HG03575 (cell line): ENCODE measurements around the gene TLE4.

Experiments used
- ATAC-seq: cut with Tn5 transposase; IDR thresholded peaks from one replicate; pipeline ENCODE4 v1.9.1; 2021; ENCODE audit not compliant: unreplicated experiment, insufficient number of reproducible peaks, low FRiP score; ENCODE audit errors: extremely low read depth

Gene TLE4

DNA sequence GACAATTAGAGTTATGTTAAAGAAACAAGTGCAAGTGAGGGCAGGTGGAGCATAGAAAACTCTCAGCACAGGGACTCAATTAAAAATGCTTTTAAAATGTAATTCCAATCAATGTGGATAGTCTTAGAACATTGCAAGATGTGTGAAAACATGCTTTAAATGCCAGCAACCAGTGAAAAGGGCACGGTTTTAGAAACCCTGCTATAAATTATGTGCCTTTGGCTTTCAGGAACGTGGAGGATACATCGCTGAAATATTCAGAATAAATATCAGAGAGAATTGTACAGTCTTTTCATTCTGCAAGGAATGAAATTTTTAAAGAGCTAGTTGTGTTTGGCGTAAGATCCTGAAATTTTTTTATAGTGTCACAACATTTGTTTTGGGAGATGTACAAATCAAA is 101.1 kb downstream of the TLE4 start:
- no peak for ATAC-seq

DNA sequence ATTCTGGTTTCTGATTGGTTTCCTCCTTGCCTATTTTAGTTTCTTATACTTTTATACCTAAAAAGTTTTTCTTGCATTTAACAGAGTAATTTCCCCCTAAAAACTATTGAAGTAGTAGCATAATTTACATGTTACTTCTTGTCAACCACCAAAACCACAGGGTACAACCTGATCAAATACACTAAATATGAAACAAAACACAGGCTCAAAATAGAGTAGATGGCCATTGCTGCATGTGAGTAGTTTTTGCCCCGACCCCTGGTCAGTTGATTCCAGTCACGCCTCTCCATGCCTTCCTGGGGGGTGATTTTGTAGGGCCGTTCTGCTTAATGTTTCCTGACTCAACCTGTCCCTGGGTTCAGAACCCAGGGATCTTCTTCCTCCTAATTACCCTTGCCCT is 101.8 kb downstream of the TLE4 start:
- ATAC-seq = peak; percentile 84

DNA sequence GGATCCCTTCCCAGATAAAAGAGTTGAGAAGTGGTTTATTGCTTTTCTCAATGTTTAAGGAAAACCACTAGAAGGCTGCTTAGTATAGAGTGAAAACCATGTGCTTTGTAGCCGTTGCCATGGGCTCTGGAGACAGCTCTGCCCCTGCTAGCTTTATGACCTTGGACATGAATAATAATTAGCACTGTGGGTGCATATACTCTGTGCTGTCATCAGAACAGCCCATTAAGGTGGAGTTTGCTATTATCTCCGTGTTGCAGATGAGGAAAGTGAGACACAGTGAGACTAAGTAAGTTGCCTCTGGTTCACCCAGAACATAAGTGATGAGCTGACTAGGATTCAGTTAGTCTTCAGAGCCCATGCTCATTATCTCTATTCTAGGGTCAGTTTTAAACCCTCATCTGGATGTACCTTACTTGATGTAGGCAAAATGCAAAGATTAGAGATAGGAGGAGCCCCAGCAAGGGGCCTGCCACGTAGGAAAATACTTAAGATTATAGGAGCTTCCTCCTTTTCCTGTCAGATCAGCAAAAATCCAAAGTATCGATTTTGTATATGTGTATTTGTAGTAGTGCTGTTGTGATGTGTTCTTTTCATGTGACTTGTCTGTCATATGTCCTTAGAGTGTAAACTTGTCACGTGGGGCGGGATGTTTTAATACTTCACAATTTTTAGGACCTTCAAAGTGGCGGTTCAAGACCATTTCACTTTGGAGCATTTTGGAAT is 102.5 kb downstream of the TLE4 start:
- no peak for ATAC-seq

DNA sequence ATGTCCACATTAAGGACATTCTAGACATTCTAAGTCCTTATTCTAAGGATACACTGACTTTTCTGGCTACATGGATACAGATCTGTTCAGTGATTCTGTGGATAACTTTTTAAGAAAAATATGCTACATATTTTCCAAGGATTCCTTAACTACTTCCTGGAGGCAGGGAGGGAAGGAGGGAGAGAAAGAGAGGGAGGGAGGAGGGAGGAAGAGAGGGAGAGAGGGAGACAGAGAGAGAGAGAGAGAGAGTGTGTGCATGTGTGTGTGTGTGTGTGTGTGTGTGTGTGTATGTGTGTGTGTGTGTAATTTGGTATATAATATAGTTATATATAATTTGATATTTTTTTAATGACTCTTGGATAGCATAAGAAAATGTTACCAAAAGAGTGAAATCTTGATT is 109.8 kb downstream of the TLE4 start:
- ATAC-seq = no peak

DNA sequence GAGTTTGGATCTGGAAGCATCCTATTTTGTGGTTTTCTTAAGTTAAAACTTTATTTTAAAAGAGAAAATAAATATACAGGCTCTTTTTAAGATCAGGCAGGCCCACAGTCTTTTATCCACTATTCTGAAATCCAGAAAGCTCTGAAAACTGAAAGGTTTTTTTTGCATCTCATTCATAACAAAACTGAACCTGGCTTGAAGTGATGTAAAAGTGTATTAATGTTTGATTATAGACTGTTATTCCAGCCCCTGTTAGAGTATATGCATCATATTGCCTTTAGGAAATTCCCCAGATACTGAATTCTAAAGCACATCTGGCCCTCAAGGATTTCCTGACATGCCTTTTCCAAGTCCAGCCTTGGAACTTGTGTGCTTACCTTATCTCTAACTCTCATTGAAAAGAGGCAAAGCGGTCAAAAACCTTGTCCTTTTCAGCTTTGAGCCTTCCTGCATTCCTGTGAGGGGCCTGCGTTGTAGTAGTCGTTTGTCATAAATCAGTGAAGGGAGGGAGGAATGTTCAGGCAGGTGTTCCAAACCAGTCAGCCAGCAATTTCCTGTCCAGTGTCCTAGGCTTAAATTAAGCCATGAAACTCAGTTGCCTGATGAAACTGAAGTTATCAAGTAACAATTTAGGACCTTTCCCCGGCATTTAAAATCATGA is 110.4 kb downstream of the TLE4 start:
- ATAC-seq = no peak

DNA sequence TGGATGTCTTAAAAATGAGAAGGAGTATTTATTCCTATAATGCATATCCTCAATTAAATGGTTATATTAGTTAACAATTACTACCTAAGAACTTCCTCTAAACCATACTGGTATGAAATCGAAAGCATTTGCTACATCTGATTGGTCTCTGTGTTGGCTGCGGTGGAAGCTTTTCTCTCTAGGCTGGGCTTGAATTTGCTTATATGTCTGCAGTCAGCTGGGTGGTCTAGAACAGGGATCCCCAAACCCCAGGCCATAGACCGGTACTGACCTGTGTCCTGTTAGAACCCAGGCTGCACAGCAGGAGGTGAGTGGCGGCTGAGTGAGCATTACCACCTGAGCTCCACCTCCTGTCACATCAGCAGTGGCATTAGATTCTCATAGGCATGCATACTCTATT is 112.3 kb downstream of the TLE4 start:
- ATAC-seq = no peak

DNA sequence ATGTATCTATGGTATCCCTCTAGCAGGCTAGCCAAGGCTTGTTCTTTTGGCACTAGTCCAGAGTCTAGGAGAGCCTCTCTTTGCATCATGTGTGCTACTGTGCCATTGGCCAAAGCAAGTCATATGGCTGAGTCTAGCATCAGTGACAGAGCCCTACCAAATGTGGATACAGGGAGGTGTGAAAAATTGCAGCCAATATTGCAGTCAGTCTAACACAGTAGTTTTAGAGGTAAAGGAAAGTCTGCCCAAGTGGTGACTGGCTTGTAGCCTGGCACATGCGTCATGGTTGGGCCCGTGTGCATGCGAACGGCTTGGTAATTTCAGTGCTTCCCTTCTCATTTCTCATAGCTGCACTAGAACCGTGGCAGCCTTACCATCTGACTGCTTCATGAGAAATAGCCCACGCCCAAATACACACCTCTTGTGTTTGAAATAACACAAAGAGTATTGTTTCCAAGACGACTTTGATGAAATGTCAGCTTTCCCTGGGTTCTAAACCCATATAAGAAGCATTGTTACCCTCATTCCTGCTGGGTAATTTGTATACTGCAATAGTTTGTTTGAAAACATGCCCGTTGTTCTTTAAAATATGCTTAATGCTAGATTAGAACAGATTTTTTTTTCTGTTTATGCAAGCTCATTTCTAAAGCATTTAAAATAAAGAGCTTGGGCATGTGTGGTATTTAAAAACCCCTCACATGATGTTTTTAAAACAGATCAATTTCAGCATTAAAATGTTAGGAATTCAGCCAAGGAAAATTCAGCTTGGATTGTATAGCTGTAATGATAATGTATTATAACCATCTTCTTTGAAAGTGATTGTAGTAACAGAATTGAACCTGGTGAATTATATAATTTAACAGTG is 113.2 kb downstream of the TLE4 start:
- ATAC-seq = no peak

DNA sequence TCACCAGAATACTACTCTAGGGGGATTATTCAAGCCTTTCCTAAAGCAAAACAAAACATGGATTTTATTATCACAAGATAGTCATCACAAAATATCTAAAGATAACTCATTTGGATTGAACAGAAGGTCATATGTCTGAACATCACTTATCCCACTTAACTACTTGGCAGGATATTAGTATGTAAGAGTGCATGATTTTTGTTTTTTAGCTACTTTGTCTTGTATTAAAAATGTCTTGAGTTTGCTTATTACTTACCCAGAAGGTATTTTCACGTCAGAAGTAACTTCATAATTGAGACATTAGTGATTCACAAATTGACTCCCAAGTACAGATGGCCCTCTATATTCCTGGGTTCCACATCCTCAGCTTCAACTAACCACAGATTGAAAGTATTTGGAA is 113.8 kb downstream of the TLE4 start:
- ATAC-seq = no peak

DNA sequence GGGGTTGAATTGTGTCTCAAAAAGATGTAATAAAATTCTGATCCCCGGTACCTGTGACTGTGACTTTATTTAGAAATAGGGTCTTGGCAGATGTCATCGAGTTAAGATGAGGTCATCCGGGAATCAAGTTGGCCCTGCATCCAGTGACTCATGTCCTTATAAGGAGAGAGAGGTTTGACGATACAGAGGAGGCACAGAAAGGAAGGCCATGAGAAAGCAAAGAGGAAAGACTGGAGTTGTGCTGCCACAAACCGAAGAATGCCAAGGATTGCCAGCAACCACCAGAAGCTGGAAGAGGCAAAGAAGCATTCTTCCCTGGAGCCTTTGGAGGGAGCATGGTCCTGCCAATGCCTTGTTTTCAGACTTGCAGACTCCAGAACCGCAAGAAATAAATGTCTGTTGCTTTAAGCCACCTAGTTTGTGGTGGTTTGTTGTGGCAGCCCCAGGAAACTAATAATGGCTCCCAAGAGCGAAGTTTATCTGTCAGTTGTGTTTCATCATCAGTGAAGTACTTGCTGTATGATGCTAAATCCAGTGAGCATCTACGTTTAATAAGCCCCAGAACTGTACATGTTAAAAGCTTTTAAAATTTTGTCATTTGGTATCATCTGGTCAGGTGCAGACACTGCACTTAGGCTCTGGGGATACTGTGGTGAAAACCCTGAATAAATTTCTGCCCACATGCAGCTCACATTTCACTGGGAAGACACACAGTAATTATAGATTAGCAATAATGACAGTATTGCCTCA is 114.8 kb downstream of the TLE4 start:
- no peak for ATAC-seq

DNA sequence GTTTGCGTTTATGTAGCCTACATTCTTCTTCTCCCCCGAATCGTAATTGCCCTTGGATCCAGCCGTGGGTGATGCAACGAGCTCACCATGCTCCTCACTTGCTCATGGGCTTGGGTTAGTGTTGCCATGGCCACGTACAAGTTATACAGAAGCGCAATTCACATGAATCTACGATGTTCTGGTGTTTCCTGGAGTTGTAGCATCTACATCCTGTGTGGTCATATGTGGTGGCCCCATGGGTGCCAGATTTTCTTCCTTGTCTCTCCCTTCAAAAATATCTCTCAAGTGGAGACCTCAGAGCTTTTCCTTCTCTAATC is 115.3 kb downstream of the TLE4 start:
- ATAC-seq = no peak

DNA sequence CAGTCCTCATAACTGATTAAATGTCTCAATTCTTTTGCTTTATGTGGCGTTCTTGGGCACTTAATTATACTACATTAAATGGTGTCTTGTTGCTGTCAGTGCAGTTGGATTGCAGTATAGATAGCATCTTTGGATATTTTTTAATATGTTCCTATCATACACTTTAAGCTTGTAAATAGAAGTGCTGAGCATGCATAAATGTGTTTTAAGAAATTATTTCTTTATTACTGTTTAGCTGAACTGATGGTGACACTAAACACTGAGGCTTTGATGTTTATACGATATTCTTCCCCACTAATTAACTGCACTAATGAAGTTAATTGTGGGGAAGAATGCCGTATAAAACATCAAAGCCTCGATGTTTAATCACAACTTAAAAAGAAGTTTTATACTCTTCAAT is 116.6 kb downstream of the TLE4 start:
- ATAC-seq = no peak

DNA sequence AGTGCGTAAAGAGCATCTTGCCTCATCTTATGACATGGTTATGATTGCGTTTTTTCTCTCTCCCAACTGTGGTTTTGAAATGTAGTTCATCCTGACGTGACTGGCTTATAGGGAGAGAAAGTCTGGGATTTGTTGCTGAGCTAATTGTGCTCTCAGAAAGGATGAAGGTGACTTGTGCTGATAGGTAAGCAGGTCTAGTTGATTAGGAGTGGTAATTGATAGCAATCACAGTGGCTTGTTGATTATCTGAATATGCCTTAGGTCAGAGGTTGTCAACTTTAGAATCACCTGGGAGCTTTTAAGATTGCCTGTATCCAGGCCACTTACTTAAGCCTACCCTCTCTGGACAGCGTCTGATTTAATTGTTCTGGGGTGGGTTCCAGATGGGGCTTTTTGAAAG is 117.8 kb downstream of the TLE4 start:
- no peak for ATAC-seq

DNA sequence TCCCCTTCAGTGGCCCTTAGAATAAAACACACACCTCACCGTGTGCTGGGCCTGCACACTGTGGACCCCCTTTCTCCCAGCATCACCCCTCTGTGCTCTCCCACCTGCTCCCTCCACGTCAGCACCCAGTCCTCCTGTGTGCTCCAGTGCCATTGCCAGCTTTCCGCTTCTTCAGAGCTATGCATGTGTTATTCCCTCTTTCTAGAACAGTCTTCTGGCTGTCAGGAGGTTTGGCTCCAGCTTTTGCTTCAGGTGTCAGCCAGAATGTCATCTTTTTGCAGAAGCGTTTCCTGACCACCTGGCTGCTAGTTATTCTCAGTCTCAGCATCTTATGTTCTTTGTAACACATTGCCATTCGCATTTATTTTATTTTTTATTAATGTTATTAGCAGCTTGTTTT is 119.7 kb downstream of the TLE4 start:
- no peak for ATAC-seq

DNA sequence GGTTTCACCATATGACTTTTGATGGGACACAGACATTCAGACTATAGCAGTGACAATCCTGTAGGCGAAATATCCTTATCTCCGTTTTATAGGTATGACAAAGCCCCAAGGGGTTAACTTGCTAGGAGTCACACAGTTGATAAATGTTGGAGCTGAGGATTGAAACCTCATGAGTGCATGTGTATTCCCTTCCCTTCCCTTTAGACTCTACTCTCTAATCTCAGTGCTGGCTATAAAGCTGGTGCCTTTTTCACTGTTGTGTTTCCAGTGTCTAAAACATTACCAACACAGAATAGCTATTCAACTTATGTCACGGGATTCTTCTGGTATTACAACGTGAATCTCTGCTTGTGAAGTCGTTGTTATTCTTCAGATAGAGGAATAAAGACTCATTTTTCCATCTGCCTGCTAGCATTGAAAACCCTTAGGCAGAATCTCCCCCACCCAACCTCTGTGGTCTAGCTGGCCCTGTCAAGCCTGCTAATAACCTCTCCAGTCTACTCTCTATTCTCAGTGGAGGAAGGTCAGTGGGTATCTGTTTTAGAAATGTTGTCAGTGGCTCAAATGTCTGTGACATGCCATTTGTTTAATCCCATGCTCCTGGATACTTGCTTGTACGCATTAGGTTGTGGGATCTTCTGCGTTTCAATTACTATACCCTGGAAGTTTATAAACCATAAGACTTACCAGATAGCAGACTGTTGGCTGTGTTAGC is 121.2 kb downstream of the TLE4 start:
- no peak for ATAC-seq

DNA sequence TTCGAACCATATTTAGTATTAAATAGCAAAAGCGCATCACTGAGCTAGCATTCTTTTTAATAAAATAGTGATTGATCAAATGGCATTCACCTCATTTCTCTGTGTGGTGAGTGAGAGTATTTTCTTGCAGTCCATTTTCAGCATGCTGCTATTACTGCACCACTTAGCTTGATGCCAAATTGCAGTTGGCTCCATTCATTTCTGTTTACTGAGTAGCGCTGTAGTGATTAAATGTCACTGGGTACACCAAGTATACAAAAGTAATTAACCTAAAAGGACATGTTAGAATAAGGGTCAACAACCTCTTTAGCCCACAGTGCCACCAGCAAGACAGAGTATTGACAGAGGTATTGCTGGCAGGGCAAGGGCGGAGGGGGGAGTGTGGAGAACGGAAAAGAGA is 122.0 kb downstream of the TLE4 start:
- ATAC-seq = no peak

DNA sequence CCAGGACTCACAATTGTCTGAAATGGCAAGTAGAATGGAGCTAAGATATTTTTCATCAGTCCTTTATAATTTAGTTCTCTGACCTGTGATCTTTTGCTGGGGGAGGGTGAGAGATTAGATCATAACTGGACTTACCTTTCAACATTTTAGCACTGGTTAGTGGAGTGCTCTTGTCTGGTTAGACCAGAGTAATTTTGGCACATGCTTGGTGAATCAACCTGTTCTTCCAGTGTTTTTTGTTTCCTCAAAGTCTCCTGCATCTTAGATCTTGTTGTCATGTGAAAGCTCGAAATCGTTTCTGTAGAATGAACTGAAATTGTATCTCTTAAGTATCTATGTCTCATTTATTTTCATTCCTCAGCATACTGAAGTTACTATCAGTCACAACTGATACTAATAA is 122.4 kb downstream of the TLE4 start:
- ATAC-seq = no peak

DNA sequence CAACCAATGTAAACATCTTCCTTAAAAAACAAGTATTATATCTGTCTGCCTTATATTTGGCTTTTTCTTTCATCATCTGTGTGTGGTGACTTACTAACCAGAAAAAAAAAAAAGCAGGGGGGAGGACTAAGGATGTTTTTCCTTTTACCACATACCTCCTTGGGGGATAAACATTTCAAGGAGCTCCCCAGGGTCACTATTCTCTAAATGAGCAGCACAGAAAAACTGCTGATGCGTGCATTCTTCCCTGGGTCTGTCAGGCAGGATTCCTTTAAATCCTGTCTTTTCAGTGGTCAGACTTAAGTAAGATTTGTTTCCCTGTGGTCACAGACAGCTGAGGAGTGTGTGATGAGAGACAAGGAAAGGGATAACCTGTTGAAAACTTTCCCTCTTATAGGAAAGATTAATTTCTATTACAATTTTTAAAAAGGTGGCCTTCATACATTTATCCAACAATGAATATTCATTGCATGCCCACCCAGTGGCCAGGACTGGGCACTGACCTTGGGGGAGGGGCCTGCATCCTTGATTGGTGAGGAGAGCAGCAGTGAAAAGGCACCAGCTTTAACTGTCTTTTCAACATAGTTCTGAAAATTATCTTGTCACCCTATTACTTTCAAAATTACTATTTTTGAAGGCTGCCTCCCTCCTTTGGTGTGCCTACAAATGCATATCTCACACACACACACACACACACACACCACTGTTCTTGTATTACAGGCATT is 123.1 kb downstream of the TLE4 start:
- ATAC-seq = no peak

DNA sequence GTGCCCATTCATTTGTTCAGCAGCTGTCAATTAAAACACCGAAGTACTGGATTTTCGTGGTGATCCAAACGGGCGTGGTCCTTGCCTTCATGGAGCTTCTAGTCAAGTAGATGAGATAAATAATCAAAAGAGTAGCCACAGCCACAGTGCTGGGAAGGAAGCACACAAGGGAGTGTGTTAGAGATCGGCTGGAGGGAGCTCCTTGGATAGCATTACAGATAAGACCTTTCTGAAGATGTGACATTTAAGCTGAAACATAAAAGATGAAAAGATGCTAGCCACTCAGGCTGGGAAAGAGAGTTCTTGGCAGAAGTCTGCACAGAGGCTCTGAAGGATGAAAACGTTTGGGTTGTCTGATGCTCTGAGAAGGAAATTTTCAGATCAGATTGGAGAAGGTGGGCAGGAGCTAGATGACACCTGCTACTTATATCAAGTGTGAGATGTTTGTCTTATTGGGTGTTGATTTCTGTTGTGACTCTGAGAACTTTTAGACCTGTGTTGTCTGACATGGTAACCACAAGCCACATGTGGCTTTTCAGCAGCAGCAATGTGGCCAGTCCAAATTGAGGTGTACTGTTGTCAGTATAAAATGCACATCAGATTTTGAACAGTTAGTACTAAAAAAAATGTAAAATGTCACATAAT is 123.9 kb downstream of the TLE4 start:
- ATAC-seq = no peak
